ENCODE data around the gene FNDC3B.

The FNDC3B gene

GRCh38 chr3:172321035-172321434 is 281.7 kb downstream of the FNDC3B start:
- peak; percentile 39 for DNase-seq

GRCh38 chr3:172323894-172324610 is 284.7 kb downstream of the FNDC3B start:
- DNase-seq, result no peak

- DNase-seq, result no peak
Observed at GRCh38 chr3:172324611-172325203, 285.3 kb downstream of the FNDC3B start.

- no peak for DNase-seq
Observed at GRCh38 chr3:172325461-172325860, 286.1 kb downstream of the FNDC3B start.

- DNase-seq, result no peak
Observed at GRCh38 chr3:172326993-172327392, 287.6 kb downstream of the FNDC3B start.

- DNase-seq, result no peak
Observed at GRCh38 chr3:172328282-172328681, 288.9 kb downstream of the FNDC3B start.

- DNase-seq, result no peak
Observed at GRCh38 chr3:172329070-172329469, 289.7 kb downstream of the FNDC3B start.

- no peak for DNase-seq
Observed at GRCh38 chr3:172330413-172330812, 291.0 kb downstream of the FNDC3B start.

GRCh38 chr3:172332256-172333041 is 293.1 kb downstream of the FNDC3B start:
- peak; percentile 77 for DNase-seq

GRCh38 chr3:172333042-172333377 is 293.6 kb downstream of the FNDC3B start:
- DNase-seq, result no peak

- DNase-seq, result no peak
Observed at GRCh38 chr3:172333692-172334457, 294.5 kb downstream of the FNDC3B start.

GRCh38 chr3:172334671-172335207 is 295.4 kb downstream of the FNDC3B start:
- no peak for DNase-seq

GRCh38 chr3:172339892-172340291 is 300.5 kb downstream of the FNDC3B start:
- DNase-seq, result no peak

- DNase-seq, result no peak
Observed at GRCh38 chr3:172340583-172340982, 301.2 kb downstream of the FNDC3B start.

GRCh38 chr3:172341482-172342059 is 302.2 kb downstream of the FNDC3B start:
- DNase-seq, result peak; percentile 83

- no peak for DNase-seq
Observed at GRCh38 chr3:172342097-172342659, 302.8 kb downstream of the FNDC3B start.

- no peak for DNase-seq
Observed at GRCh38 chr3:172343117-172343516, 303.7 kb downstream of the FNDC3B start.

GRCh38 chr3:172343979-172344378 is 304.6 kb downstream of the FNDC3B start:
- DNase-seq, result no peak

- DNase-seq, result no peak
Observed at GRCh38 chr3:172346161-172346560, 306.8 kb downstream of the FNDC3B start.

GRCh38 chr3:172347895-172348679 is 308.7 kb downstream of the FNDC3B start:
- no peak for DNase-seq

- no peak for DNase-seq
Observed at GRCh38 chr3:172351895-172352466, 312.6 kb downstream of the FNDC3B start.

All from hematopoietic multipotent progenitor cell treated with erythropoietin and hydrocortisone succinate and interleukin-3 and kit ligand, for 6 days (in vitro differentiated cells).